GM12801 (cell line): ENCODE data around the gene SMAP1.

Experiments
- TF ChIP-seq, protein P1 (sequence below): IDR thresholded peaks from one replicate; pipeline ENCODE4 v1.5.1; 2011; ENCODE audit warnings: control low read depth; ENCODE audit not compliant: insufficient read length; ENCODE audit errors: extremely low read depth

Gene SMAP1

DNA sequence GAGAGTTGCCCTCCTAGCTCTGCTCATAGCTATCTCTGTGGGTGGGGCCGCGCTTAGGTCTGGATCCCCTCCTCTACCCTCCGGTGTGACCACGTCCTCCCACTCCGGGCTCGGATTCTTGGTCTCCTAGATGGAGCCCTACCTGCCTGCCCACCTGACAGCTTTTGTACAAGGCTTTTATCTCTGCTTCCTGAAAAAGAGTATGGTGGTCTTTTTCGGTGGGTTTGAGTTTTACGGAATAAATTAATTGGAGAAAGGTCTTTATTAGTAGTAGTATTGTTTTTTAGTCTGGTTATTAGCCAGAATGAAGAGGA is 773 bp downstream of the SMAP1 start:
- TF ChIP-seq, protein P1, sequence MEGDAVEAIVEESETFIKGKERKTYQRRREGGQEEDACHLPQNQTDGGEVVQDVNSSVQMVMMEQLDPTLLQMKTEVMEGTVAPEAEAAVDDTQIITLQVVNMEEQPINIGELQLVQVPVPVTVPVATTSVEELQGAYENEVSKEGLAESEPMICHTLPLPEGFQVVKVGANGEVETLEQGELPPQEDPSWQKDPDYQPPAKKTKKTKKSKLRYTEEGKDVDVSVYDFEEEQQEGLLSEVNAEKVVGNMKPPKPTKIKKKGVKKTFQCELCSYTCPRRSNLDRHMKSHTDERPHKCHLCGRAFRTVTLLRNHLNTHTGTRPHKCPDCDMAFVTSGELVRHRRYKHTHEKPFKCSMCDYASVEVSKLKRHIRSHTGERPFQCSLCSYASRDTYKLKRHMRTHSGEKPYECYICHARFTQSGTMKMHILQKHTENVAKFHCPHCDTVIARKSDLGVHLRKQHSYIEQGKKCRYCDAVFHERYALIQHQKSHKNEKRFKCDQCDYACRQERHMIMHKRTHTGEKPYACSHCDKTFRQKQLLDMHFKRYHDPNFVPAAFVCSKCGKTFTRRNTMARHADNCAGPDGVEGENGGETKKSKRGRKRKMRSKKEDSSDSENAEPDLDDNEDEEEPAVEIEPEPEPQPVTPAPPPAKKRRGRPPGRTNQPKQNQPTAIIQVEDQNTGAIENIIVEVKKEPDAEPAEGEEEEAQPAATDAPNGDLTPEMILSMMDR: no peak

DNA sequence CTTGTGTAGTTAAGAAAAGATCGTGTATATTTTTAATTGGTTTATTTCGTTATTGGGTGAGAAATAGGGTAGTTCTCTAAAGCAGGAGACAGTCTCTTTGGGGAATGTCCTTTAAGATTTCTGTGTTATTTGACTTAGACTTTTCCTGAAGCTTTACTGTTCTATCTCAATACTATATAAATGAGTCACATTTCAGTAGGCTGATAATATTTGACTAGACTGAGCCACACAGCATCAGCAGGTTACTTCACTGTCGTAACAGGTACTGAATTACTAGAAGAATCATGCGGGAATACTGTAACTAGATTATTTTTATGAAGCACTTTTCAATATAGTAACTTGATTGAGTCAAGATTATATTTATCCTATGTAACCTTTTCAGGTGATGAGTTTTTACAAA is 1.4 kb downstream of the SMAP1 start:
- TF ChIP-seq, protein P1: no peak

DNA sequence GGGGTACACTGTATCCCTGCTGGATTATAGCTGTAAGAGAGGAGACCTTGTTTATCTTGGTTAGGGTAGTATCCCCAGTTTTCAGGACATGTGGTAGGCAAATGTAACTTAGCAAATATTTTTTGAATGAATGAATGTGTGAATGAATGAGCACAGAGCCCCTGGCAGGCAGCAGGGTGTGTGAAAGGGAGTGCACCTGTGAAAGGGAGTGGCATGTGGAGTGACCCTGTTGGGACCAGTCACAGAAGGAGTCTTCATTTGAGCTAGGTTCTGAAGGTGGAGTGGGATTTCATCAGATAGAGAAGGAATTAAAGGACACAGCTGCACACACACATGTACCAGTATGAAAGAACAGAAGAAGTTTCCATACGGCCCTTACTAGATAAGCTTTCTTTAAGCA is 4.9 kb downstream of the SMAP1 start:
- TF ChIP-seq, protein P1: no peak

DNA sequence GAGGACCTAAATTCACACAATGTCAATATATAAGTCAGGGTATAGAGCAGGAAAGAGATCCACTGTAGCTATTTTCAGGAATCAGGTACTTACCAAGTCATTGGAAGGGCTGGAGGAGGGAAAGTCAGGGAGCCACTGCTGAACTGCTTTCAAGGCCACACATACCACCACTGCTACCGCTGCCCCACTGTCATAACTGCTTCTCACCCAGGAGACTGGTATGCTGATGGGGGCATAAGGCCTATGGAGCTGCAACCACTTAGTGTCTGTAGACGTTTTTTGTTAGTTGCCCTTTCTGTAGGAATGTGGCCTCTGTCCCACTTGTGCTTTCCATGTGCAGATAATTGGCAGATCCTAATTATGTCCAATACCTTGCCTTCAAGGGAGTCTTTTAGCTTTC is 5.4 kb downstream of the SMAP1 start:
- TF ChIP-seq, protein P1: no peak

DNA sequence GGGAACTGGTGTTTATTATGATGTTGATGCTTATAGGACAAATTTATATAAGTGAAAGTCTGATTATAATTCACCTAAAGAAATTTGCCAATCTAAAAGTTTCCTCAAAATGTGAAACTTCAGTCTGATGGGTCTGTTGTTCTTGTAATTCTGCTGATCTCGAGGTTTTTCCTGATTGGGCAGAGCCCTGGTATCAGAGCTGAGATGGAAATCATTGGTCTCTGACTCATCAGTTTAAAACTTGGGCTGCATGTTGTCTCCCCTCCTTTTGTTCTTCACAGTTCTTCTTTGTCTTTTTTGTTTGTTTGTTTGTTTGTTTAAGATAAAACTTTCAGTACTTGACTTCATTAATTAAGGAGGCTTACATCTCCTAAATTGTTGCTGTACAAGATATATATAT is 5.9 kb downstream of the SMAP1 start:
- TF ChIP-seq, protein P1: no peak

DNA sequence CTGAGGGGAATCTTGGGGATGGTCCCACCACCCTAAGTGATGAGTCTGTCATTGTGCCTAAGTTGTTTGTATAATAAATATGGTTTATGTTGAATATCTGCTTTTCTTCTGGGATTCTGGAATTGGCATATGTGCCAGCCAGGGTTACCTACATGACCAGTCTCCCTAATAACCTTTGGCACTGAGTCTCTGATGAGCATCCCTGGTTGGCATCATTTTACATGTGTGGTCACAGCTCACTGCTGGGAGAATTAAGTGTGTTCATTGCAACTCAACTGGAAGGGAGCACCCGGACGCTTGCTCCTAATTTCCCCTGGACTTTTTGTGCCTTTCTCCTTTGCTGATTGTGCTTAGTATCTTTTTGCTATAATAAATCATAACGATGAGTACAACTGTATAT is 8.1 kb downstream of the SMAP1 start:
- TF ChIP-seq, protein P1: no peak

DNA sequence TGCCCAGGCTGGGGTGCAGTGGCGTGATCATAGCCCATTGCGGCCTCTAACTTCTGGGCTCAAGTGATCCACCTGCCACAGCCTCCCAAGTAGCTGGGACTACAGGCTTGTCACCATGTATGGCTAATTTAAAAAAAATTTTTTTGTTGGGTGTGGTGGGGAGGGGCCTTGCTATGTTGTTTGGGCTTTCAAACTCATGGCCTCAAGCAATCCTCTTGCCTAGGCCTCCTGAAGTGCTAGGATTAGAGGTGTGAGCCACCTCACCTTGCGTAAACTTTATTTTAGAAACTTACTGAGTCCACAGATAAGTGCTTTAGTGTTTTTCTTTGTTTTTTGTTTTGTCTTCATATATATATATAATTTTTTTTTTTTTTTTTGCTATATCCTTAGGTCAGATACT is 9.1 kb downstream of the SMAP1 start:
- TF ChIP-seq, protein P1: no peak

DNA sequence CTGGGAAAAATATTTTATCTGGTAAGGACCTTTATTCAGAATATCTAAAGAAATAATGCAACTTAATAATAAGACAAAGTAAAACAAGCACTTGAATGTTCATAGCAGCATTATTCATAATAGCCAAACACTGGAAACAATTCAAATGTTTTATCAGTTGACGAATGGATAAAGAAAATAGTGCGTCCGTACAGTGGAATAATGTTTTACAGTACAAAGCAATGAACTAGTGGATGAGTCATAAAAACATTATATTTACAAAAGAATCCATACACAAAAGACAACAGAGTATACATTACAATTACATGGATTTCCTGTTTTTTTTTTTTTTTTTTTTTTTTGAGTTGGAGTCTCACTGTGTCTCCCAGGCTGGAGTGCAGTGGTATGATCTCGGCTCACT is 12.7 kb downstream of the SMAP1 start:
- TF ChIP-seq, protein P1: no peak
